HG03066 (cell line): ENCODE results near the gene PGLYRP4.

ENCODE experiments used
- ATAC-seq: cut with Tn5 transposase; IDR thresholded peaks from one replicate; pipeline ENCODE4 v1.9.1; 2021; ENCODE audit warnings: low read depth; ENCODE audit not compliant: unreplicated experiment

PGLYRP4 gene

DNA sequence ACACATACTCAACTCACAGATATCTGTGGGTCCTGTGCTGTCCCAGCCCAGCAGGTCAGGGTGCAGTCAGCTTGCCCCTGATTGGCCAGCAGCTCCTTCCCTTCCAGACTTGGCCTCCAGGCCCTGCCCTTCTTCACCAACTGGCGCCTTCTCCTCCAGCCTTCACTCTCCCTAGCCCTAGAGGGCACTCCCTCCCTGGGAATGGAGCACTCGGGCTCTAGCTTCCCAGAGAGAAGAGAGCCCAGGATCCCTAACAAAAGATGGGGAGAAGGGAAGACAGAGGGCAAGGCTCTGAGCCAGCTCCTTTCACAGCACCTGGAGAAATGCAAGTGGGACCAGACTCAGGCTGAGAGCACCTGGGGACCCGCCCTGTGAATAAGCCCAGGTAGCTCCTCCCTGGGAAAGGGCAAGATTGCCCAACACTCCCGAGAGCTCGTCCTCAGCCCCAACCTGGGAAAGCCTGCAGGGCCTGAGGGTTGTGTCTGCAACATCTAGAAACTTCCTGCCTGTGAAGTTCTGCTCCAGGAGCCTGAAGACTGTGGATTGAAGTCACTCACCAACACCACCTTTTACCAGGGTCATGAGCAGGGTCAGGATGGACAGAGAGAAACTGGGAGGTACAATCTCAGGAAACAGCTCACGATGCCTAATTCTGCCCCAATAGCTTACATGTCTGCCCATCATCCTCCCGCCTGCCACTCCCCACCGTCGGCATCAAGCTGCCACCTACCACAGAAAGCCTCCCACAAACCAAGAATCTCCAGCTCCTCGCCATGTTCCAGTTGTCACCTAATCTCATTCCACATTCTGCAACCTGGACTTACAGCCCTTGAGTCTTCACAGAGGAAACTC is at the start of gene PGLYRP4:
PGLYRP4 (minus strand) TSS at position 331 of the 852 bp plus-strand sequence. CDS start 909 bp downstream, outside the sequence.
- no peak for ATAC-seq

- no peak for ATAC-seq
Observed at GRCh38 chr1:153397924-153398651, 49.4 kb upstream of the PGLYRP4 start.

DNA sequence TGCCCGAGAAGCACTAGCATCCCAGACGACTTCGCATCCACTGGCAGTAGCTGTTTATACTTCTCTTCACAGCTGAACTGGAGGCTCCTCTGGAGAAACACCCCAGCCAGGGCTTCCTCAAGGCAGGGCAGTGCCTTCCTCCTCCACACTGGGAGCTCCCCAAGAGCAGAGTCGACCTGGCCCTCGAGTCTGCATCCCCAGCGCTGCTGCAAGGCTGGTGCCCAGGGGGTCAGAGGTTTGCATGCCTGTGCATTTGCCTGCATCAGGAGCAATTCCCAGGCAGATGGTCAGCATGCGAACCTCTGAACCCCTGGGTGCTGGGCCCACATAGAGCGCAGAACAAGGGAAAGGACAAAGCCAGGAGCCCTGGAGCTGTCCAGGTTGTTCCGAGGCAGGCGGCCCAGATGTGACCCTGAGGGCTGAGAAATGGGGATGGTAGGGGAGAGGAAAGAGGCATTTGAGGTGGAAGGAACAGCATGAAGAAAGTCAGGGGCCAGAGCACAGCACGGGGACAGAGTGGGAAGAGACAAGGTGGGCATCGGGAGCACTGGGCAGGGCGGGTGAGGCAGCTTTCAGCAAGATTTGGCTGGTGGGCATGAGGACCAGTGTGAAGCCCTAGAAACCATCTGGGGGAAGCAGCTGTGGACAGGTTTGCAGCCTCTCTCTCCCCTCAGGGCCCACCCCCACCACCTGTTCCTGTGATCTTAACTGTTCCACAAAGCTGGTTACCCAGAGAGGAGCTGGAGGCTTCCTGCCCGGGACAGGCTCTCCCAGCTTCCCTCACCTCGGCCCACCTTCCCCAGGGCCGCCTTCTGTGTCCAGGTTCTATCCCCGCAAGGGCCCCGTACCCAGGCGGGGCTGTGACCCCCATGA is 48.6 kb upstream of the PGLYRP4 start:
- ATAC-seq: no peak

- ATAC-seq: no peak
Observed at GRCh38 chr1:153396461-153396860, 47.8 kb upstream of the PGLYRP4 start.

- no peak for ATAC-seq
Observed at GRCh38 chr1:153395776-153396175, 47.1 kb upstream of the PGLYRP4 start.

DNA sequence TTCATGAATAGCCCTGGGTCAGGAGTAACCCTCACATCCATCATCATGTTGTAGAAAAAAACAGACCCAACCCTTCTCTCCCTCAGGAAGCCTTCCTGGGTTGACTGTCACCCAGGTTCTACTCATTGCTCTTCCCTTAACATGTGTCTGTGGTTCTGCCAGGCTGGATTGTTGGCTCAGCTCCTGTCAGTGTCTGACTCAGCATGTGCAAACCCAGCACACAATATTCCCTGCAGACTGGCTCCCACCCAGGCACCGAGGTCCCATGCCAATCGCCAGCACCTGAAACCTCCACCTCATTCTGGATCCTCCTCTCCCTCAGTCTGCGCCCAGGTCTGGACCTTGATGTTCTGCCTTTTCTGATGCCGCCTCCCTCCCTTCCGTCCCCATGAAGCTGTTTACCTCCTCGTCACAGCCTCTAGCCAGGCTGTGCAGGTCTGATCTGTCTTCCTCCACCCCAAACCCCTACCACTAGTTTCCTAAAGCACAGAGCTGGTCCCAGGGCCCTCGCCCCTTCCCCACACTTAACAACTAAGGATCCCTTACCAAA is 46.6 kb upstream of the PGLYRP4 start:
- ATAC-seq: no peak

DNA sequence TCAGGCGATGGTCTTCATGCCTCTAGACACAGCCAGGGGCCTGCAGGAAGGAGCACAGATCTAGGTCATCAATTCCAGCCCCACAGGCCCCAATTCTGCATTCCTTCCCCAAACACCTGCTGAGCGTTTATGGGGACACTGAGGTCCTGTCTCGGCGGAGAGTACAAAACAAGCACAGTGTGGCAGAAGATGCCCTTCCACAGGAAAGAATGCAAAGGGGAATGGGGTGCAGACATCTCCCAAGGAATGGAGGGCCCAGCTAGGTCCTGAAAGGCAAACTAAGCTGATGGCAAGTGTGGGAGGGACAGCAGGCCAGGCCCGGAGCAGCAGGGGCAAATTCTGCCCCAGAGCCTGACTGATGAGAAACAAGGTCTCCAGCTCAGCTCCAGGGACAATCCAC is 45.8 kb upstream of the PGLYRP4 start:
- no peak for ATAC-seq

DNA sequence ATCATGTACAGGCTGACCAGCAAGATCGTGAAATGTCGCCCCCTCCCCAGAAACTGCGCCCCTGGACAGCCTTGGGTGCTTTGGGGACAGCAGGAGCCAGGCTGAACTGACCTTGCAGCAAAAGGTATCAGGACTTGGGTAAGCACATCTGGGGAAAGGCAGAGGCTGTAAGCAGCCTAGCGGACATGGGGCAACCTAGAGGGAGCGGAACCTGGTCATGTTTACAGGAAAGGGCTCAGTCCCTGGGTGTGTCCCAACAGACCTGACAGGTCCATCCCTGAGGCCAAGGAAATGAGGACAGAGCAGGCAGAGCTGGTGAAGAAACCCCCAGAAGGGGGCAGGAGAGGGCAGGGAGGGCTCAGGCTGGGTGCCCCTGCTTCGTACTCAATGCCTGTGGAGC is 45.3 kb upstream of the PGLYRP4 start:
- no peak for ATAC-seq

- no peak for ATAC-seq
Observed at GRCh38 chr1:153392822-153393221, 44.2 kb upstream of the PGLYRP4 start.

- no peak for ATAC-seq
Observed at GRCh38 chr1:153392258-153392657, 43.6 kb upstream of the PGLYRP4 start.

DNA sequence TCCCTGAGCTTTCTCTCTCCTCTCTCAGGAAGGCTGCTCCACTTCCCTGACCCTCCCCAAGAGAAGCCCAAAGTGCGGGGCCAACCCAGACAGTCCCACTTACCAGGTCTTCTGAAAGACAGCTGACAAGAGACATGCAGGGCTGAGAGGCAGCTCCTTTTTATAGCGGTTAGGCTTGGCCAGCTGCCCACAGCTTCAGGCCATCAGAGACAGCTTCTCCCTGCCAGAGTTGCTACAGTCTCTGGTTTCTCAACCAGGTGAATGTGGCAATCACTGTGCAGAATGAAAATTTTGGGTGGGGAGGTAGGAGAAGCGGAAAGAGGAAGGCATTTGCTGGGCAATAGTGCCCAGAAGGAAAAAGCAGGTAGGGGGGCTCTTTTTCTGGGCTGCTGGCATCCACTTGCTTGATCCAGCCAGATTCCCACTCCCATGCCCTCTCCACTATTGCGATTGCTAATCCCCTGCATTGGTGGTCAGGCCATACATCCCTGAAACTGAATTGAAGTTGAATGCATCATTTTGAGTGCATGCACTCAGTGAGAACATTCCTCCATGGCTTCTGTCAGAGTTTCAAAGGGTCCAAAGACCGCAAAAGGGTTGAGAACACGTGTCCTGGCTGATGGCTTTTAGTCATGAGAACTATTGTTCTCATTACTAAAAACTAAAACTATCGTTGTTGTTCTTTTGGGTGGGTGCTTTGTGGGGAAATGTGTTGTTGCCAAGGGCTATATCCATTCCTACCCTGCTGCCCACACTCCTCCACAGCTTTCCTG is 42.5 kb upstream of the PGLYRP4 start, which contains the start of gene S100A8:
S100A8 (minus strand) TSS at position 136 of the 773 bp plus-strand sequence. CDS start 538 bp downstream, outside the sequence.
- no peak for ATAC-seq

- ATAC-seq: no peak
Observed at GRCh38 chr1:153389973-153390879, 41.6 kb upstream of the PGLYRP4 start.

DNA sequence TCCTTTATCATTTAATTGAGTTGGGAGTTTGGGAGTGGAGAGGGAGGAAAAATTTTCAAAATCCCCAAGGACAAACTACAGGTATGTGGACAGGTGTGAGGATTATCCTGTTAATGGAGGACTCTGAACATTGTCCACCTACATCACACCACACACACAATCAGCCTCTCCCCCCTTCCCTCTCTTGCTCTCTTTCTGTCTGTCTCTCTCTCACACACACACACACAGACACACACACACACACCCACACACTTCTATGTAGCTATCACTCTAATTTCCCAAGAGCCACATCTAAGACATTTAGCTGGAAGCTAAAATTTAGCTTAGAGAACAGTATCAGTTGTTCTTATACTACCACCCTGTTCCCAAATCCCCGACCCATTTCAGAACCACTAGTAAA is 40.8 kb upstream of the PGLYRP4 start:
- no peak for ATAC-seq

- ATAC-seq: no peak
Observed at GRCh38 chr1:153387785-153388184, 39.1 kb upstream of the PGLYRP4 start.

DNA sequence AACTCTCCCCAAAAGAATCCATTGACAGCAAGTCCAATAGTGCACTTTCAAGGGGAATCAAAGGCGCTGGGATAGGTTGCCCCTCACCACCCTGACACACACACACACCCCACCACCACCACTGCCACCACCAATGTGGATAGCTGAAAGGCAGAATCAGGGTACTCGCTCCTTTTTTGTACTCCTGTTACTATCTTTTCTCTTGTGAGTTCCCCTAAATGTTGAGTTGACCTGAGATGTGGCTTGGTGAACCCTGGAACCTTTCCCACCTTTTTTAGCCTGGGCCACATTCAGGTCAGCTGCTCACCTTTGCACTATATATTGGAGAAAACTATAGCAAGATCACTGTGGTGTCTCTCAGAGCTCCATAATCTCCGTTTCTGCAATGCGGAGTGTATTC is 38.4 kb upstream of the PGLYRP4 start:
- ATAC-seq: no peak

DNA sequence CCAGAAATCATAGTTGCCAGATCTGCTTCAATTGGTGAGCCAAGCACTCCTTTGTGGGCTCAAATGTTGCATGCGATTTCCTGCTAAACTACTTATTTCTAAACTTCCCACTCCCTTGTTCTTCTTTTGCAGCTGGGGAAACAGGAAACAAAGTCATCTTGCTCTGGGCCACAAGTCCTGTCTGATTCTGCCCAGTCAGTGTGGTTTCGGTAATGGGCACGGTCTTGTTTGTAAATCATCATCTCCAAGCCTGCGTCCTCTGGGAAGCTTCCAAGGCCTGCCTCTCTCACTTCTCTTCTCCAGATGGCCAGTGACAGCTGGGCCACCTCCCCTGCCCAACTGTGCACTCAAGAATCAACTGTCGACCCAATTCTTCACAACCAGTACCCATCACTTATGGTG is 37.9 kb upstream of the PGLYRP4 start:
- no peak for ATAC-seq

DNA sequence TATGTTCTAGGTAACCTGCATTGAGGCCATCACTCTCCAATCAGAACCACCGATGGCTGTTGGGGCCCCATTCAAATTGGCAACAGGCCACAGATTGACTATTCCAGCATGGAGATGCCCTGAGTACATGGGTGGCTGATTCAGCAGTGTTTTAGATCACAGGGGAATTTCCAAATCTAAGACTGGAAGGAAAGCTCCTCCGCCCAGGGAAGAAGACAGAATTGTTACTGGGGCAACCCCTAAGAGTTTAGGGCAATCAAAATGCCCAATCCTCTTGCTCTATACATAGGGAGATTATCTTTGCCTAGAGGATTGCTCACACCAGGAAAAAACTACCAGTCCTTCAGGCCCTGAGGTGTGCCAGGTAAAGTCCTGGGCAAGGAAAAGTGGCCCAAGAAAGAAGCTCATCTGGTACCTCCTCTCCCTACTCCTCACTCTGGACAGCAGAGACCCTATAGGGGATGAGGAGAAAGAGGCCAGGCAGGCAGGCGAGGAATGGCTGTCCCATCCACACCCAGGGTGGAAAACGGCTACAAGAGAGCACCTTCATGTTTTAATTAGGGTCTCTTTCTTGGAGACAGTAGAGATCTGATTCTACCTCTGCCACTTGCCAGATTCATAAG is 36.4 kb upstream of the PGLYRP4 start:
- no peak for ATAC-seq

- ATAC-seq: no peak
Observed at GRCh38 chr1:153380711-153381110, 32.1 kb upstream of the PGLYRP4 start.
